ENCODE measurements around the gene KCNJ2.

The KCNJ2 gene

DNA sequence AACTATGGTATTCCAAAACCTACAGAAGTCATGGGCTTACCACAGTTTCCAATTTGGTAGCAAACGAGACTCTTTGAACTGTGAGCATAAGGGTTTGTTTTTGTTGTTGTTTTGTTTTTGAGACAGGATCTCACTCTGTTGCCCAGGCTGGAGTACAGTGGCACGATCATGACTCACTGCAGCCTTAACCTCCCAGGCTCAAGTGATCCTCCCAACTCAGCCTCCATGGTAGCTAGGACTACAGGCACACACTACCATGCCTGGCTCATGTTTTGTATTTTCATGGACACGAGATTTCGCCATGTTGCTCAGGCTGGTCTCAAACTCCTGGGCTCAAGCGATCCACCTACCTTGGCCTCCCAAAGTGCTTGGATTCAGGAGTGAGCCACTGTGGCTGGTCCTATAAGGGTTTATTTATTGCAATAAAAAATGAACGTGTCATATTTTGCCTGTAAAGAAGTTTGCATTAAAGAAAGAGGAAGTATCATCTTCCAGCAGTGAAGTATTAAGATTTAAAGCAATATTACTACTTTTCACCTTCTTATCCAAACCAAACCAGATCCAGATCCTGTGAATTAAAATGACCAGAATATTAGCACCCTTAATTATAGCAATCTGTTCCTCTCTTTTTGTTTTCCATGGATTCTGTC is 37.2 kb downstream of the KCNJ2 start:
- DNase-seq = no peak

DNA sequence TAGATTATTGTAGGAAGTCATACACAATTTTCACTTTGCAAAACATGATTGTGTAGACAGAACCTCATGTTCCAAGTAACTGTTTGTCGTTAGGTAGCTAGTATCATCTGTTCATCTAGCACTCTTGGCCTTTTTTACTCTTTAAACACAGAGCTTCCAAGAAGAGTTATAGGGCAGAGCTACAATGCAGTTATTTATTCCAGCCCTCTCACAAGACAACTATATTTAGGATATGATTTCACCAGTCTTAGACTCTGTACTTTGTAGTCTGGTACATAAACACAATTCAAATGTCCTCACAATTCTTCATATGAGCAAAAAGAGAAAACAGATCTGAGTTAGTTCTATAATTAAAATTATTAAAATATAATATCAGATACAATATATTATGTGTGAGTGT is 37.9 kb downstream of the KCNJ2 start:
- no peak for DNase-seq

DNA sequence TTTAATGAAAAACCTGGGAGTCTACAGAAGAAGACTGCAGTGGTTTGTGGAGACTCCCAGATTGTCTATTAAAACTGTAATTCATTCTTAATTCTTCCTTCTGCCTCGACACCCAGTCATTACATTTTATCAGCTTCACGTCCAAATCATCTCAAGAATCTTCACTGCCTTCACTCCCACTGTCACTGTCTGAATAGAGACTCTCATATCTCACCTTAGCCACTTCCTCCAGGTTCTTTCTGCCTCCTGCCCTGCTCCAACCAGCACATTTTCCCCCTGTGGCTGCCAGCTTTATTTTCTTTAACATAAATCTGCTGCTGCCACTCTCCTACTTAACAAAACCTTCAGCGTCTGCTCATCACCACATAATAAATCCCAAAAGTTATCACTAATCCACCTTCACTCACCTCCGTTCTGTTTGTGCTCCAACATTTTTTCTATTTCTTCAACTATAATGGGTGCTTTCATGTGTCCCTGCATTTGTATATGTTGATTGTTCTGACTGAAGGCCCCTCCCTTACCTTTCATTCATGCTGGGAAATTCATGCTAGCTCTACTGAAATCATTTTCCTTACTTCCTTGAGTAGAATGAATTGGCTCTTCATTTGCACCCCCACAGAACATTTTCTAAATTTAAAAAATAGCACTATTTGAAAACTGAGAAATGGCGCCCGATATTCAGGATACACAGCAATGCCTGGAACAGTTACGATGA is 38.9 kb downstream of the KCNJ2 start:
- peak; percentile 2 for DNase-seq

DNA sequence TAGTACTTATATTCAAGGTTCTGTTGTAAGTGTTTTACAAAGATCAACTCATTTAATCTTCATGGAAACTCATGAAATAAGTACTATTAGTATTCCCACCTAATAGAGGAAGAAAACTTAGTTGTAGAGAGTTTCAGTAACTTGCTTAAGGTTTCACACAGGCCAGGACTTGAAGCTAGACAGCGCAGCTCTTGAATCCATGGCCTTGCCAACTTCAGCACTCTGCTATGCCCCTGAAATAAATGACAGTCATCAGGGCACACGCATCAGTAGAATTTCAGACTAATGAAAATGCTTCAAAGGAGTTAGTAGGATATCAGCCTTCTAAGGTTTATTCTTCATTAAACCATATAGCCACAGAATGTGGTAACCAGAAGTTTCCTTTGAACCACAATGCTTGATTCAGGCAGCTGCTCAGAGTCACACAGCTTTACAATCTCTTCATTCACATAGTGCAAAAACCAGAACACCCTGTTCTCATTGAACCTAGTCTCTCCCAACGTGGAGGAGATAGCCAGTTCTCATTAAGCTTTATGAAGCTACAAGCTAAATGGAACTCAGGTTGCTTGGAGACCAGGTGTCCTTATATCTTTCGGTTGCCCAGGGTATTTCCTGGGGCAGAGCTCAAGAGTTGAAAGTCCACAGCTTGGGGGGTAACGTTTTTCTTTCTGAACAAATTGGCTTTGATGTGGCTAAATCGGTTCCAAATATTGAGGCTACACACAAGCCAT is 39.7 kb downstream of the KCNJ2 start:
- no peak for DNase-seq

DNA sequence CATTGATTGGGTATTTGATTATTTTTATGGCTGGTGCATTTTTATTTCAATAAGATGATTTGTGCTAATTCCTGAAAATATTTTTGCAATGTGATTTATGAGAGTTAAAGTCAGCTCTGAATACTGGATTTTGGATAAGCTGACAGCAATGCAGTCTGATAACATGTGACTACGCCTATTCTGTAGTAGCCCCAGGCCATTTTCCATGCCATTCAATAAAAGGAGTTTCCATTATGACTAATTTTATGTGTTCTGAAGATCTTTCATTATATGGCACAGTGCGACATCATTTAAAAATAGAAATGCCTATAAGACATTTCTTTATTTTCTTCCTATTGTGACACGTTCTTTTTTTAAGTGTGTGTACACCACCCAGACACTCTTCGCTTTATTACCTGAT is 46.3 kb downstream of the KCNJ2 start:
- DNase-seq = no peak

DNA sequence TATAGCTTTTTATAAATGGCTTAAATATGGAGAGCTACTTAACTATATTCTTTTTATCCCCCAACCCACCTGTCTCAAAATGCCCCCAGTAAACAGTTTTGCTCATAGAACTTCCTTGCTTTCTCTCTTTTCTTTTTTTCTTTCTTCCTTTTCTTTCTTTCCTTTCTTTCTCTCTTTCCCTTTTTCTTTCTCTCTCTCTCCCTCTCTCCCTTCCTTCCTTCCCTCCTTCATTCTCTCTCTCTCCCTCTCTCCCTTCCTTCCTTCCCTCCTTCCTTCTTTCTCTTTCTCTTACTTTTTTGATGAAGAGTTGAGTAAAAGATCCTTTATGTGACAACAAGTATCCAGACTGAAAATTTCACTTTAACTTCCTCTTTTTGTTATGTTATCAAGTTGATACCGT is 48.2 kb downstream of the KCNJ2 start:
- no peak for DNase-seq

DNA sequence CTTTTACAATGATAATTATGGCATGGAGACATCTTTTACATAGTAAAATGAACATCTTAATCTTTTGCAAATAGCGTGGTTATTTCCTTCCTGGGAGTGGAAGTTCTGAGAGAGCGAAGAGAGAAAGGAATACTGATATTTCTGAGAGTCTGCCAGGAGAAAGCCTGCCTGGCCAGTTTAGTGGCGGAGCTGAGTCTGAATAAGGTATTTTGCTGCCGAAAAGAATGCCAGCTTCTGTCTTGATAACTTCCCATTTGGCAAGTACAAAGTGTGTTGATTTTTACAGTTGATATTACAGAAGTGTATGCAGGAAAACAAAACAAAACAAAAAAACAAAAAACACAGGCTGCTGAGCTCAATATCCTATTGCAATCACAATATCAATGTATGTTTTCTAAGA is 55.9 kb downstream of the KCNJ2 start:
- DNase-seq = no peak
